Measurements from ENCODE around the gene KLF3.
A peak's percentile ranks its signal among the peaks of the same experiment; 100 is the strongest.

KLF3 gene

GRCh38 chr4:38703635-38704034 lies 39.6 kb downstream of the KLF3 start:
- DNase-seq: no peak

- no peak for DNase-seq
Measured at GRCh38 chr4:38704622-38705154, 40.7 kb downstream of the KLF3 start.

- DNase-seq: no peak
Measured at GRCh38 chr4:38706301-38706700, 42.3 kb downstream of the KLF3 start.

- DNase-seq: no peak
Measured at GRCh38 chr4:38710053-38710452, 46.1 kb downstream of the KLF3 start.

- no peak for DNase-seq
Measured at GRCh38 chr4:38711066-38711465, 47.1 kb downstream of the KLF3 start.

- no peak for DNase-seq
Measured at GRCh38 chr4:38715050-38715449, 51.1 kb downstream of the KLF3 start.

- DNase-seq: no peak
Measured at GRCh38 chr4:38716256-38716655, 52.3 kb downstream of the KLF3 start.

- no peak for DNase-seq
Measured at GRCh38 chr4:38717604-38718003, 53.6 kb downstream of the KLF3 start.

- DNase-seq: no peak
Measured at GRCh38 chr4:38723114-38723513, 59.1 kb downstream of the KLF3 start.

- no peak for DNase-seq
Measured at GRCh38 chr4:38723726-38724474, 59.9 kb downstream of the KLF3 start.

GRCh38 chr4:38724475-38724808 lies 60.4 kb downstream of the KLF3 start:
- DNase-seq: no peak

- no peak for DNase-seq
Measured at GRCh38 chr4:38728631-38729141, 64.7 kb downstream of the KLF3 start.

GRCh38 chr4:38730493-38730829 lies 66.5 kb downstream of the KLF3 start:
- DNase-seq: no peak

GRCh38 chr4:38730830-38731646 lies 67.0 kb downstream of the KLF3 start:
- DNase-seq: peak; percentile 88 to 91

- DNase-seq: no peak
Measured at GRCh38 chr4:38733663-38734062, 69.7 kb downstream of the KLF3 start.

GRCh38 chr4:38734446-38734845 lies 70.4 kb downstream of the KLF3 start:
- DNase-seq: no peak

- no peak for DNase-seq
Measured at GRCh38 chr4:38734911-38735310, 70.9 kb downstream of the KLF3 start.

GRCh38 chr4:38735870-38736269 lies 71.9 kb downstream of the KLF3 start:
- DNase-seq: no peak

- no peak for DNase-seq
Measured at GRCh38 chr4:38738940-38739803, 75.2 kb downstream of the KLF3 start.

GRCh38 chr4:38740303-38740702 lies 76.3 kb downstream of the KLF3 start:
- no peak for DNase-seq

- DNase-seq: no peak
Measured at GRCh38 chr4:38743866-38744265, 79.9 kb downstream of the KLF3 start.

GRCh38 chr4:38745881-38746280 lies 81.9 kb downstream of the KLF3 start:
- DNase-seq: no peak

- DNase-seq: no peak
Measured at GRCh38 chr4:38747629-38748028, 83.6 kb downstream of the KLF3 start.

Measured in activated CD4-positive, alpha-beta T cell treated with anti-CD3 and anti-CD28 coated beads, Interleukin-2, amount 50 U/mL, for 48 hours (primary cell).